Right renal pelvis (tissue), 4 donors: ENCODE measurements around the gene PAQR7. TPM values are rescaled to one million over a fixed set of nuclear protein-coding genes. Genes with fewer than 3 reads are reported as not detected.

Experiments used
- DNase-seq, 4 donors: peaks; one replicate each; pipeline ENCODE4 v3.0.0-alpha.2; 2013; ENCODE audit warnings: low read depth in 4 of 4, low spot score in 3 of 4, missing footprints in 1 of 4
- polyA plus RNA-seq, 4 donors: library from polyadenylated mRNA; unstranded; fragments of 120-200 nt; gene quantifications; one replicate each; pipeline ENCODE4 v1.2.1, GENCODE V29; 2013; ENCODE audit not compliant: insufficient read length in 4 of 4

PAQR7 gene
- 10 to 100 TPM; 27.3 to 32.4 (median 30.5) TPM for polyA plus RNA-seq

DNA sequence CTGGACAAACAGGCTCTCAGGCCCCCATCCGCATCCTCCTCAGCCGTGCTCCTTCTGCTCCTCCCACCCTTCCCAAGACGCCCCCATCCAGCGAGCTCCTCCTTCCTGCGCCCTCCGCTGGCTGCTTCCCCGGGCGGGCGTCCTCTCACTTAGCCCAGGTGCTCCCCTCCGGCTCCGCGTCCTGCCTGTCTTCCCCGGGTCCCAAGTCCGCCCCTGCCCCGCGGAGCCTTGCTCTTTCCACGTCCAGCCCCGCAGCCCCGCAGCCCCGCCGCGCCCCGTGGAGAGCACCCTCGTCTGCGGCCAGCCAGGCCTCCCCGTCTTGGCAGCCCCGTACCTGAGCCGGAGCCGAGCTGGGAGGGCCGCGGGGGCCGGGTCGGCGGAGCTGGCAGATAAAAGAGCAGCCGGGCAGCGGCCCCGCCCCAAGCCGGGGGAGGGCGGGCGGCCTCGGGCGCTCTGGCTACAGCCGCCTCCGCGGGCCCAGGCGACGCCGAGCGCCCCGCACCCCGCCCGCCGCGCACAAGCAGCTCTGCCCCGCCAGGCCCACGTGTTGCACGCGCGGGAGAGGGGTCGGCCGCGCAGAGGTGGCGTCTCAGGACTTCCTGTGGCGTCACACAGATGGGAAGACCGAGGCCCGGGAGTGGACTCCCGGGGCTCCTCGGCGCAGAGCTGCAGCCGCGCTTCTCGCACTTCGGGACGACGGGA, at the start of gene PAQR7:
TSS of gene PAQR7 (minus strand) at position 555 of the 702 bp plus-strand sequence. CDS start 11,869 bp downstream, outside the sequence.
- DNase-seq, result peak in 3 of 4 donors; percentile 61 to 73 (median 70)

GRCh38 chr1:25924454-25924853, 48.9 kb upstream of the PAQR7 start:
- DNase-seq, result no peak

DNA sequence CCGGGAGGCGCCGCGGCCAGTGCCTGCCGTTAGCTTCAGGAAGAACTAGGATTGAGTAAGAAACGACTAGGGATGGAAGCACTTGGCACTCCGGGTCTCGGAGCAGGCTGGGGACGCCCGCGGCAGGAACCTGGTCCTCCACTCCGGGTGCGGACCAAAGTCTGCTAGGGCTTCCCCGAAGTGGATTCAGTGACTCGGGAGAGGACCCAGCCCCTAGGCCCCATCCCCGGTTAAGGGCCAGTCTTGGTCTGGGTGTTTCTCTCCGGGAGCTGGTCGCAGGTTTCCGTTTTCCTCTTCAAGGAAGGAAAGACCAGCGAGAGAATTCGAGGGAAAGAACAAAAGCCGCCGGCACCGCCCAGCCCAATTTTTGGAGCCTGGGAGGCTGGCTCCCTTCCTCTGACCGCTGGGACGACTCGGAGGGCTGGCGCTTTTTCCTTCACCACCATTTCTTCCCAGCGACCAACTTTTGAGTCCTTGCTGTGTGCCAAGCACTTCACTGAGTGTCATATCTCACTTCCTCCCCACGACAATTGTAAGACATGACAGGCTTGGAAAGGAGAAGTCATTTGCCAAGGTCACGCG, 47.6 kb upstream of the PAQR7 start:
- no peak for DNase-seq

- no peak for DNase-seq
These were observed 46.8 kb upstream of the PAQR7 start for GRCh38 chr1:25922056-25922970.

GRCh38 chr1:25918615-25919014, 43.1 kb upstream of the PAQR7 start:
- no peak for DNase-seq

DNA sequence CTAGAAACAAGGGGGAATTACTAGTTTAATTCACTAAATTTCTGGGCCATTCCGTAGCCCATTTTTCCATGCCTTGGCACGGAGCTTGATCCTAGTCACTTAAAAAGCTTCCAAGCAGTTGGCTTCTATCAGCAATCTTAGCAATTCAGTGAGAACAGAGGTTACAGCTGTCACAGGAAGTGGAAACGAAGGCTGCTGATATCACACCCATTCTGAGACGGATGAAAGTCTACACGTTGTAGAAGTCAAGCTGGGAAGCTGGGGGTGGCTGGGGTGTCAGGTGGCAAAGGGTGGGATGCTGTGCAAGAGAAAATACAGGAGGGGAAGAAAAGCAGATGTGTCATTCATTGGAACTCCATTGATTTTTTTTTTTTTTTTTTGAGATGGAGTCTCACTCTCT, 42.5 kb upstream of the PAQR7 start:
- no peak for DNase-seq

GRCh38 chr1:25916460-25916859, 41.0 kb upstream of the PAQR7 start:
- no peak for DNase-seq

DNA sequence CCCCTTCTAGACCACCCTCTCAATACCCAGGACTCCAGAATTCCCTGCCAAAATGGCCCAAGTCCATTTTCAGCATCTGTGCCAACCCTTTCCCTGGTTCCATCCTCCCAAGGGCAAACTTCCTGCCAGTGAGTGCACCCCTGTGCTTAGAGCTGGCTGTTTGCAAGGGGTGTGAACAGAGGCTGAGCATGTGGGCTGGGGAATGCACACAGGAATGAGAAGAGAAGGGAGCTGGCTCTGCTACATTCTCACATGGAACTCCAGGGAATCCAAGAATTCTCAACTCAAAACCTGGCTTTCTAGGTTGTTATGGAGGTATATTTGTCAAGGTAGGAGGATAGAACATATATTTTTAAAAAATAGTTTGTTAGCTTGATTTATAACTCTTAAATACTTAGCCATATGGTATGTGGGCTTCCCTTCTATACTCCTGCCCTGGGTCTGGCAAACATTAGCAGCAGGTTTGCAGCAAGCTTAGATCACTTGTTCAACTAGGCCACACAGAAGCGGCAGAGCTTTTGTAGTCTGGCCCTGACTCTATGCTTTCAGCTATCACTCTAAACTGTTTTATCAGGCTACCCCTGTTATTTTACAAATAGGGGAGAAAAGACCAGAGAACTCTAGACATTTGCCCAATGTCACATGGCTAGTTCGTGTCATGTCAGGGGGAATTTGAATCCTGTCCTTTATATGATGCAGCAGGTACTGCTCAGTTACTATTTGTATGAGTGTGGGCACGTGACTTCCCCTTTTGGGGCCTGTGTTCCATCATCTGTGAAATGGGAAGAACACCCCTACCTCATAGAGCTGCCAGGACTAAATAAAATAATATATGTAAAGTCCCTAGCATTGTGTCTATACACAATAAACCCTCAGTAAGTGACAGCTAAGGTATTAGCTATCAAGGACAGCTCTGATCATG, 38.8 kb upstream of the PAQR7 start:
- no peak for DNase-seq

DNA sequence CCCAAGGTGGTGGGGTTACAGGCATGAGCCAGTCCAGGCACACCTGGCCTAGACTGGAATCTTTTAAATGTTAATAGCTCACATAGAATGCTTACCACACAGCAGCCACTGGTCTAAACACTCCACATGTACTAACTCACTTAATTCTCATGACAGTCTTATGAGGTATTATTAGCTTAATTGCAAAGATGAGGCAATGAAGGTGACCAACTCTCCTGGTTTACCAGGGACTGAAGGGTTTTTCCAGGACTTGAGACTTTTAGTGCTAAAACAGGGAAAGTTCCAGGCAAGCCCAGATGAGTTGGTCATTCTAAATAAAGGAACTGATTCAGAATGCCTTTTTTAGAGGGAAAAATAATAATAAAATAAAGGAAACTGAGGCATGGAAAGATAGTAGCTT, 37.7 kb upstream of the PAQR7 start:
- no peak for DNase-seq

GRCh38 chr1:25912076-25912831, 36.7 kb upstream of the PAQR7 start:
- DNase-seq, result no peak

- DNase-seq, result no peak
These were observed 35.7 kb upstream of the PAQR7 start for GRCh38 chr1:25911162-25911561.

GRCh38 chr1:25909040-25909439, 33.5 kb upstream of the PAQR7 start:
- DNase-seq, result no peak

- DNase-seq, result no peak
These were observed 32.7 kb upstream of the PAQR7 start for GRCh38 chr1:25908161-25908560.

GRCh38 chr1:25907601-25908000, 32.1 kb upstream of the PAQR7 start:
- DNase-seq, result no peak

- DNase-seq, result peak in 1 of 4 donors; percentile 49
These were observed 31.3 kb upstream of the PAQR7 start for GRCh38 chr1:25906644-25907300.

GRCh38 chr1:25905680-25906643, 30.5 kb upstream of the PAQR7 start, which contains the start of gene STMN1:
Gene STMN1 (minus strand): TSS chr1:25906419. CDS start chr1:25904676, 1,743 bp downstream.
- DNase-seq, result peak; percentile 89 to 92 (median 92)

GRCh38 chr1:25904943-25905679, 29.6 kb upstream of the PAQR7 start:
- peak; percentile 86 to 91 (median 88) for DNase-seq
